NCI-H2107 (cell line): ENCODE results near the gene SLX9.

ENCODE experiments used
- DNase-seq: peaks from one replicate; lab custom pipeline; 2025; lab: John Stamatoyannopoulos, UW

SLX9 gene

DNA sequence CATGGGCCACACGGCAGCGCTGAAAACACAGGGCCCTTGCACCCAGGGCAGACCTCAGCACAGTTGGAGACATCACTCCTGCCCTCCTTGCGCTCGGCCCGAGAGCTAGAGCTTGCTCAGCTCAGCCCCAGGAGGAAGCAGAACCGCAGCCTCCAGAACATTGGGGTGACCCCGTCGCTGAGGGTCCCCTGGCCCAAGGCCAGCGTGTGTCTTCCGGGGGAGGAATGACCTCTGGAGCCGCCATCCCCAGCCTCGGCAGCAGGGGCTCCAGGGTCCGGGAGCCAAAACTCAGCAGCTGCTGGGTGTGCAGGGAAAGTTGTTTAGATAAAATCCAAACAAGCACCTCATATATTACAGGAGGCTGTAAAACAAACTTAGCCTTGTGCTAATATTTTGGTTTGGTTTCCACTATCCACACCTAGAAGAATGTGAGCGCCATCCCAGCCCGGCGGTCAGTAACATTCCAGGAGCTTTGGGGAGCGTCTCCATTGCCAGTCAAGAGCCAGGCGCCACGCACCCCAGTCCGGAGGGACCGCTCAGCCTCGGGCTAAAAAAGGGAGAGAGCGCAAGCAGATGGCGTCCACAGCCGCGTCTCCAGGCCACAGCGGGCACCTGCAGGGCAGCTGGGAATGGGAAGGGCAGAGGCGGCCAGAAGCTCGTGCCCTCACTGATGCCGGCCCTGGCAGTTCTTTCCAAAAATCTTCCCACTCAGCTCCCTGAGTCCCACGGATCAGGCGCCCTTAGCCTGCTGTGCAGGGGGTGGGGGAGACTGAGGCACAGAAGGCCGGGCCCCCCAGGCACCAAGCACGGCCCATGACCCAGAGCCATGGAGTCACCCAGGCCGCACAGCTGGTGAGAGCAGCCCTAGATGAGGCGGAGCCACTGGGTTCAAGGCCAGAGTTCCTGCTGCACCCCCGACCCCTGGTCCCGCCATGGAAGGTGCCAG, 52.0 kb downstream of the SLX9 start:
- DNase-seq = no peak

DNA sequence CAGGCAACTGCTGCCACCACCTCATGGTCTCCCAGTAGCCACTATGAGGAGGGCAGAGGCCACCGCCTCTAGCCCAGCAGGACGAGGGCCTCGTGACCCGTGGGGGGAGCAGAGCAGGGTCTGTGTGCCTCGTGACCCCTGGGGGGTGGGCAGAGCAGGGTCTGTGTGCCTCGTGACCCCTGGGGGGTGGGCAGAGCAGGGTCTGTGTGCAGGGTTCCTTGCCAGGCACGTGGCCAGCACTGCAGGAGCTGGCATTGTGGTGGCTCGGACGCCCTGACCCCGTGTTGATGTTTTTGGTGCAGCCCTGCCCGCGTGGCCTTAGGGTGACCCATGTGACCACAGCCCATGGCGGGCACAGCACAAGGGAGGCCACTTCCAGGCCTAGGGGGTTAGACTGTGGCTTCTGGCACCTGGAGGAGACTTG, 52.8 kb downstream of the SLX9 start:
- DNase-seq = no peak

DNA sequence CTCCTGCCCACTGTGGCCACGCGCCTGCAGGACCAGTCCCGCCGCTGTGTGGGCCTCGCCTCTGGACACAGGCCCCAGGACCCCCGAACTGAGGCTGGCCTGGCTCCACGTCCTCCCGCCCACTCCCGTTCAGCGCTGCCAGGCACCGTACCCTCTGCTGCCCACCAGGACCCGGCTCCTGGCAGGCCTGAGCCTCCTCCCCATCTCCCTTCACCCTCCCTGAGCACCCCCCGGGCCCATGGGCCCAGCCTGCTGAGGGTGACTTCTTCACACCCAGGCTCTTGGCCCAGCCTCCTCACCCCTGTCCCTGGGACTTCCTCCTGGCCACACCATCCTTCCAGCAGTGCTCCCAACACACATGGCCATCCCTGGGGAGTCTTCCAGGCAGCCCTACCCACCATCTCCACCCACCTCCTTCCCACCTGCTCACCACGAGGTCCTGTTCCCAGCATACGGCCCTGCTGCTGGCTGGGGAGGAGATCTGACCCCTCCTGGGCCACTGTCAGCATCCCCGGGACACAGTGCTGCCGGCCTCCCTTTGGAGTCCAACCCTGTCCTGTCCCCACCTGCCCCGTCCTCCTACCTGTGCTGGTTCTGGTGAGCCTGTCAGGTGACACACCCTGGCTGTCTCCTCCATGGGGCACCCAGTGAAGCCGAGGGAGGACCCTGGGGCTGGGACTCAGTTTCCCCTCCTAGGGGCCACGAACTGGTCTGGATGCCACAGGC, 53.7 kb downstream of the SLX9 start:
- no peak for DNase-seq

DNA sequence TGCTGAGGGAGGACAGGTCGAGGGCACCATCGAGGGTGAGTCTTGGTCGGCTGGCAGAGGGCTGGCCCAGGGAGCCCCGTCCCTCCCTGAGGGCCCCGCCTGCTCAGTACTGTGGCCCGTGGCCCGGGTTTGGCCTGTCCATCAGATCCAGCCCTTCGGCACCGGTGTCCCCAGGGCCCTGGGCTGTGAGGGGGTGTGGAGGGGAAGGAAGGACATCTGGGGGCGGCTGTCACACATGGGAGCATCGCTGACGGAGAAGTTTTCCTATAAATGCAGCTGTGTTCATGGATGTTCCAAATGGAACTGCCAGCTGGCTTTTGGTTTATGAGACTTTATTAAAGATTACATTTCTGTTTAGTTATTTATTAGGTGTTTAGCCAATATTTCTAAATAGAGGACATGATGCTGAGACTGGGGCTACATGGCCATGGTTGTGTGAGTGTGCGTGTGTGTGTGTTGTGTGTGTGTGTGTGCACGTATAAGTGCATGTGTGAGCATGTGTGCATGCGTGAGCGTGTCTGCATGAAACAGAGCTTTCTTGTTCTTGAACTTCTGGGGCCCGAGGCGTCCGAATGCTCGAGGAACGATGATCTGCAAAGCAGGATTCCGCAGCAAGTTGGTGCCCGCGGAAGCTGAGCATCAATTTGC, 54.3 kb downstream of the SLX9 start:
- DNase-seq = no peak

DNA sequence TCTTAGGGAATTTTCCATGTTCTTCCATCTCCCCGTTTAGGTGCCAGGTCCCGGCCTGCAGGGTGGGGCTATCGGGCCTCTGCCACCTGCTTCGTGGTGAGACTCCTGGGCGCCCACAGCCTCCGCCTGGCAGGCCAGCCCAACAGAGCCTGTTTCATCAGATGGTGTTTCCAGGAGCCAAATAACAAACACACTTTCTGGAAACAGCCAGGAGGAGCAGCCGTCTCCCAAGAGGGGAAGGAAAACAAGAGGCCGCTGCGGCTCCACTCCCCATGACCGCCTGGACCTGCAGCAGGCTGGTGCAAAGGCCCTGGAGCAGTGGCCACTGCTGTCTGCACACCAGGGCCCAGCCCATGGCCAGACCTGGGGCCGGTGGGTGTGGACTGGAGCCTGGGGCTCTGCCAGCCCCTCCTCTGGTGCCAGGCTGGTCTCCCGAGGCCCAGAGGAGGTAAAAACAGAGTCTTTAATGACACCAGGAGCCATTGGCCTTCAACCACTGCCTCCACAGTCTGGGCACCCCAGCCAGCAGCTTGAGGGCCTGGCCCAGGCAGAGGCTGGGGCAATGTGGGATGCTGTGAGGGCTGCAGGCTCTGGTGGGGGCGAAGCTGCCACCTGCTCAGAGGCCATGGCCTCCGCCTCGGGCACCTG, 55.0 kb downstream of the SLX9 start:
- DNase-seq = no peak

DNA sequence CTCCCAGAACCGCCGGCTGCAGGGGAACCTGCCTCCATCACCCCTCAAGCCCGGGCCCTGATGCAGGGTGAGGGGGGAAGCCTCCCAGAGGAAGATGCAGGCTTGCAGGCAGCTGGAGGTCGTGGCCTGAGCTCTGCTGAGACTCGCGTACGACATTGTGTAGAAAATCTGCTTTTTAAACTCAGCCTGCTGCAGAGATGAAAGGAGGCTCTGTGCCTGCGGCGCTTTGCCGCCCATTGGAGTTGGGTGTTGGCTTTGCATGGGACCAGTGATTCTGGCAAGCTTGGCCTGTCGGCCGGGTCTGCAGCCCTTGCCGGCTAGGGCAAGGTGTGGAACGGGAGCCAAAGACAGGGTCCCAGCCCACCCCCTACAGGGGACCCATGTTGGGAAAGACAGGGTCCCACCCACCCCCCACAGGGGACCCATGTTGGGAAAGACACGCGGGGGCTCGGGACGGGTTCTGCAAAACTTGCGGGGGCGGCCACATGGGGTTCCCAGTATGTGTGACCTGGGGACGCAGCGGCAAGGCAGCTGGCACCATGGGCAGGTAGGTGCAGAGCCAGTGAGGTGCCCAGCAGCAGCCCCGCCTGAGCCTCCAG, 55.6 kb downstream of the SLX9 start:
- DNase-seq = no peak

DNA sequence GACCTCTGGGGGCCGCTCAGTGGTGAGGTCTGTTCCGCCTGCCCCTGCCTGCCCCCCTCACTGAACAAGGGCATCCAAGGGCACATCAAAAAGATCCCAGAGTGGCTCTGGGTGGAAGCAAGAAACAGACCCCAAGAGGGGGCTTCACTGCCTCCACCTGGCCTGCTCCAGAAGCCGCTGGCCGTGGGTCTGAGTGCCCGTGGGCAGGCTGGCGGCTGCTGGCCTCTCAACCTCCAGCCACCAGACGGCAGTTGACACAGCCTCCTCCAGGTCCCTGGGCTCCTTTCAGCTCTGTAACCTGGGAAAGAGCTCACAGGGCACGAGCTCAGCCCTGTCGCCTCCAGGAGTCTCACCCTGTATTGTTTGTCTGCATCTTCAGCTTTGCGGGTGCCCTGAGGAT, 56.3 kb downstream of the SLX9 start:
- no peak for DNase-seq

DNA sequence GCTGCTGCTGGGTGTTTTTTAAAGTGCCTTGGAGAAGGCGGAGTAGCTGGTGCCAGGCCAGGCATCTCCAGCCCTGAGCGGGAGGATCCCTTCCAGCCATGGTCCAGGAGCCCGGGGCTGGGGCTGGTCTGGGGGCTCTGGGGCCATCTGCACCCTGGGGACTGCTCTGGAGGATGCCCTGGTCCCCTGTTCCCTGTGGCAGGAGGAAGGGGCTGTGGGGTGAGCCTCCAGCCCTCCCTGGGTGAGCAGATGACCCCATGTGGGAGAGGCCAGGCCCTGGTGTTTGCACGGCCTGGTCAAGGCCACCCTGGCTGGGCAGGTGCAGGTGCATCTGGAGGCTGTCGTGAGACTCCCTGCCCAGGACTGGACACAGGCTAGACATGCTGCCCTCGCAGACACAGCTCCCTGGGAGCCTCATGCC, 56.7 kb downstream of the SLX9 start:
- no peak for DNase-seq

DNA sequence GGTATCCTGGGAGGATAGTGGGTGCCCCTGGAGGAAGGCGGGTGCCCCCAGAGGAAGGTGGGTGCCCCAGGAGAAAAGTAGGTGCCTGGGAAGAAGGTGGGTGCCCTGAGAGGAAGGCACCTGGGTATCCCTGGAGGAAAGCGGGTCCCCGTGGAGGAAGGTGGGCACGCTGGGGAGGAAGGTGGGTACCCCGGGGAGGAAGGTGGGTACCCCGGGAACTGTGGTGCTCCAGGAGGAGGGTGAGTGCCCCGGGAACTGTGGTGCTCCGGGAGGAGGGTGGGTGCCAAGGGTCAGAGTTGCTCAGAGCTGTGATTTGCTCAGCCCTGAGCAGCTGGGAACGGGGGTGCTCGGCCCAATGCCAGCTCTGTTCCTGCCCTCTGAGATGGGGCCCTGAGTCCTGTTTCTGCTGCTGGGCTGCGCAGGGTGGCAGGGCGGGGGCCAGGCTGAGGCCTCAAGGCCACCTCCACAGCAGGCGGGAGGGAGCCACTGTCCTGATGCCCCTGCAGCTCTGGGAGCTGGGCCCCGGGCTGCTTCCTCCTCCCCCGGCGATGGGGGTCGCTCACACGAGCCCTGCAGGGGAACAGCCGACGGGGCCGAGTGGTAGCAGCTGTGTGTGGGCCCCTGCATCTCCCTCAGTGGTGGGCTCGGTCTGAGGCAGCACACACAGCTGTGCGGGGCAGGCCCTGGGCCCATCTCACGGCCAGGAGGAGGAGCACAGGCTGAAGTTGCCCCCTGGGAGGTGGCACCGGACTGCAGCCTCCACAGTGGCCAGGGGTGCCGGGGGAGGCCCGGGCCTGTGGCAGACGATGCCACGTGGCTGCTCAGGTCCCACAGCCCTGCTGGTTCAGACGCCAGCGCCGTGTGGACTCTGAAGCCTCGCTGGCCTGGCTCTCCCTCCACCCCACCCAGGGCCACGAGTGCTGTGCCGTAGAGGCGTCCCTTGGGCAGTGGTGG, 57.4 kb downstream of the SLX9 start:
- DNase-seq = no peak

DNA sequence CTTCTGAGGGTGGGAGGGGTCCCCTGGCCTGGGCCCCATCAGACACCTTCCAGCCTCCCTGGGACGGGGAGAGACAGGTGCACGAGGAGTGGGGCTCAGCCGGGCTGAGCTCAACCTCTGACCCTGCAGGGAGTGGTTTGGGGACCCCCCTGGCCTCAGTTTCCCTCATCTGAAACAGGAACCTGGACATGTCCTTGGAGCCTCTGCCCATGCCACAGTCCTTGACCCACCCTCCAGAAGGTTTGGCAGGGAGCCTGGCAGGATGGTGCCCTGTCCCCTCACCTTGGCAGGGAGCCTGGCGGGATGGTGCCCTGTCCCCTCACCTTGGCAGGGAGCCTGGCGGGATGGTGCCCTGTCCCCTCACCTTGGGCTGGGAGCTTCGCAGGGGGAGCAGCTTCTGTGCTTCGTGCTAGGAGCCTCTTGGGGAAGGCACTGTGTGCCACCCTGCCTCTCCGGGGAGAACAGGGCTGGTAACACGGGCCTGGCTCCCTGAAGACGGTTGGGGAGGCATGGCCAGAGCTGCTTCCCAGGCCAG, 58.3 kb downstream of the SLX9 start:
- no peak for DNase-seq

DNA sequence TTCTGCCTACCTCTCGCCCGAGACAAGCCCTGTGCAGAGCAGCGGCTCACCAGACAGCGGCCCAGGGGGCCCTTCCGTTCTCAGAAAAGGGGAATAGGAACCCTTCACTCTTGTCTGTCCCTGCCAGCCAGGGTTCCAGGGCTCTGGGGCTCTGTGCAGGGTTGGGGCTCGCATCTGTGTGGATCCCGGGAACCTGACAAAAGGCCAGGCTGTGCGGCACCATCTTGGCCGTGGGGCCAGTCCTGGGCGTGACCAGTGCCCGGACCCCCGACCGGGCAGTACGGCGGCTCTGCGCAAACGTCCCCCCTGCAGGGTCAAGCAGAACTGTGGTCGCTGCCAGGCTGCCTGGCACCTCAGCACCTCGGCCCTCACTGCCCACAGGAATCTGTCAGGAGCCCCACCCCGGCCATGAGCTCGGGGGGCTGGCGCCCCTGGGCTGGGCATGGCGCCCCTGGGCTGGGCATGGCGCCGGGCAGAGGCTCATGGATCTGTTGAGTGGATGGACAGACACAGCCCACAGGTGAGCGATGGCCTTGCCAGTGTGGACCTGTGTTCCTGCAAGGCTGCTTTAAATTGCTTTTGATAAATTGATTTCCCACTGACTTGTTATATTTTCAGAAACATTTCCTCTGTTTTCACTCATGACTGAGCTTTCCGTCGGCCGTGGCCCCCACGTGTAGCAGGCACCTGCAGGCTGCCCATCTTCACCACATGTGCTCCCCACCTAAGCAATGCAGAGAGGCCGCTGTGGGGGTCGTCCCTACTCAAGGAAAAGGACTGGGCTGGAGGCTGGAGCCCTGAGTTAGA, 59.0 kb downstream of the SLX9 start:
- DNase-seq = no peak

DNA sequence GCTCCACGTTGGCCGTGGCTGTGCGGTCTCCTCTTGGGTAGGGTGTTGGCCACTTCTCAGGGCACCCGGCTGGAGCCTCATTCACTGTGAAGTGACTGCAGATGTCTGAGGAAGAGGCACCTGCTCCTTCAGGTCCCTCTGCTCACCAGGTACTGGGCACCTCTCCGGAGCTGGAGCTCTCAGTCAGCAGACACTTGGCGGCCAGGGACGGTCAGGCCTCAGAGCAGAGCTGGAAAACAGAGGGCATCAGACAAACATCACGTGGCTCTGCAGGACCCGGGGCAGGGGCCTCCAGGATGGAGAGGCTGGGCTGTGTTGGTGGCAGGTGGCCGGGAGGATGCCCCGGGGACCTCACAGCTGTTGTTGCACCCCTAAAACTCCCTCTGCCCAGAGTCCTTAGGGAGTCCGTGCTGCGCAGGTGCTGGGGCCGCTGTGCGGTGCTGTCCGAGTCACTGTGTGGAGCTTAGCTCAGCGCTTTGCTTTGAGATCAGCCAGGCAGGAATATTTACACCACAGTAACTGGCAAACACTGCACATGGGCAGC, 59.7 kb downstream of the SLX9 start:
- DNase-seq = no peak

DNA sequence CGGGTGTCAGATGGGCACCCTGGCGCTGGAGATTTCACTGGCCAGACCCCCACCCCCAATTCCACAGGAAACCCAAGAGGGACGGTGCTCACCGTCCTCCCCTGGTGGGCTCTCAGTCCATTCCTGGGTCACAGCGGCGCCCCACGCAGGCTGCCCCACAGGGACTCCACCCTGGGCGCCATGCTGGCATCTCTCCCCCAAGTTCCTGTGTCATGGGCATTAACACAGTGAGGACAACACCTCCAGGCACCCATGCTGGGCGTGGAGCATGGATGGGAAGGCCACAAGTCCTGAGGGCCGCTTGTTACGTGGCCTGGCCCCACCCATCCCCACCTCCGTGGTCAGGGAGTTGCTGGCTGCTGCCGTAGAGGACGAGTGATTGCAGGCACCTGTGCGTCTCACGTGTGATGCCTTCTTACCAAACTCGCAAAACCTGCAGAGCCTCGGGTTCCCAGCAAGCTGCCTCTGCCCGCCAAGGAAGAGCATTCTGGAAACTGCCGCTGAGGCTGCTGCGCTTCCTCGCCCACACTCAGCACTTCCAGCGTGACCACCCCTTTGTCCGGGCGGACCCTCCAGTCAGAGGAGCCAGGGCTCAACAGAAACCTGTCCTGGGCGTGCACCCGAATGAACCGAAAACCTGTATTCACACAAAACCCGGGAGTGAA, 60.3 kb downstream of the SLX9 start:
- DNase-seq = no peak

DNA sequence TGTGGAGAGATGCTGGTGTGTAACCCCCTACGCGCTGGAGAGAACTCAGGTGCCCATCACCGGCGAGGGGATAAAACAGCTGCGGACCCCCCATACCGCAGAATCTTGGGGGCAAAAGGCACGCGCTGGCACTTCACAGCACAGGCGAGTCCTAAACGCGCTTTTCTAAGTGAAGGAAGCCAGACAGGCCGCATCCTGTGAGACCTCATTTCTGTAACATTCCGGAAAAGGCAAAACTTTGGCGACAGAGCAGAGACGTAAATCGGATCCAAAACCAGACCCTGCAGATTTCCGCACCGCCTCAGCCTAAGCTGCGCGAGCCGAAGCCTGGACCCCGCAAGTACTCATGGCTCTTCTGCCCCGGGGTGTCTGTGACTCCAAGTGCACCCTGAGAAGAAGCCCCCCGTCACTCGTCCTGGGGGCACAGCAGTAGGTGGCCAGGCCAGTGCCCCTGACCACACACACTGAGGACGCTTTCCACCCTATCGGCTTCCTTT, 60.9 kb downstream of the SLX9 start:
- no peak for DNase-seq

DNA sequence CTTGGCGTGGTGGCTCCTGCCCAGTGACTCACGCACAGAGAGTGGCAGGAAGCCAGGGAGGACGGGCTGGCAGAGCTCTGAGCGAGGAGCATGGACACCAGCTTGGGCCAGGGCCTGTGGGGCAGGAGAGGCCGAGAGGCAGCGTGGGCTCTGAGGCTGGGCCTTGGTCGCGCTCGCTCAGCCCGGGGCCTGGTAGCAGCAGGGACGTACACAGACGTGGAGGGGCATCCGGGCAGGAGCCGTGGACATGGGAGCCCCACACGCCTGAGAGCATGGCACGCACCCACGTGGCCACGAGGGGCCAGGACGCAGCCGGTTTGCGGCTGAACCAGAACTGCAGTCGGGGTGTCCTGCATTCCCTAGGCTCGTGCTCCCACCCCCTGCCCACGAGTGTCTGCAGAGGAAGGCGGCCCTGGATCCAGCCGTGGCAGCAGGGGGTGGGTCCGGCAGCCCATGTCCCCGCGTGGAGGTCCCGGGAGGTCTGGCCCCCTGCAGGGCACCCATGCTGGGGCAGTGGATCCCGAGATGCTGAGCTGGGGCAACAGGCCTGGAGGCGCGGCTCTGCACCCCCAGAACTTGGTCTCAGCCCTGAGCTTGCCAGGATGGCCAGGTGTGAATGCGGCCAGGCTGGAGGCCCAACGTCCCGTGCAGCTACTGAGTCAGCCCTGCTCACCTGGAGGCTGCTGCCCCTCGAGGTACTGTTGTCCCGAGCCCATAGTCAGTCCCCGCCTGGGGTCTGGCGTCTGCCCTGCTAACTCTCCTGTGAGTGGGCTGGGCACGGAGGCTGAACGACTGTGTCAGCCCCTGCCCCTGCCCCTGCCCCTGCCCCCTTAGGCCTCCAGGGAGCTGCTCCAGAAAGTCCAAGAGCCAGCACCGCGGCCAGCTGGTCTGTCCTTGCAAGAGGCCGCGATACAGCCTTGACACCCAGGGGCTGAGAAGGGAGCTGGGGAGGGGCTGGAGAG, 61.6 kb downstream of the SLX9 start:
- no peak for DNase-seq

DNA sequence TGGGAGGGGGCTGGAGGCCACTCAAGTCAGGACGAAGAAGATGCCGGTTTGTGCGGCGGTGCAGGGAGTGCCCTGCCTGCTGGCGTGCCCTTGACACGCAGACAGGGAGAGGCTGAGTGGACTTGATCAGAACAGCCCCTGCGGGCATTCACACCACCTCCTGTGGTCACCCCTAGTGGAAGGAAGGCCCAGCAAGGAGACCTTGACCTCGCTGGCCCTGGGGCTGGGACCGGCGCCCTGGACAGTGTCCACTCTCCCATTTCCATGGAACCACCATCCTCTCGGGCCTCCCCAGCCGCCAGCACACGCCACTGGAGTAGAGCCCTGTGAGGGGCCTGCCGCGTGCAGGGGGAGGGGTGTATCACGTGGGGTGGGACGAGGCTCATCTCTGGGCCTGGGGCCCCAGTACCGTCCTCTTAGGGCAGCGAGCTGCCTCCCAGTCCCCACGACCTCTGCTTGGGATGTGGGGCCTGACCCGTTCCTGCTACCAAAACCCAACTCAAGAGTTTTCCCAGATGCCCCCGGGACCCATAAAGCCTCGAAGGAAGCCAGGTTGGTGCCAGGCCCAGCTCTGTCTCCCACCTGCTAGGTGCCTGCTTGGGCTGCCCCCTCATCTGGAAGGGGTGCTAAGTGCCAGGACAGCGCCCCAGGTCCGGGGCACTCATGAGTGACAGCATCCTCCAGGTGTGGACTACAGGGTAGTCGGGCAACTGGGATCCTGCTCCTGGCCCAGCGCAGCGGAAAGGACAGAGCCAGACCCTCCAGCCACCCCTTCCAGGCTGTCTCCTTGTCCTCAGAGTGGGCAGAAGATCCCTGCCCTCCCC, 62.8 kb downstream of the SLX9 start:
- no peak for DNase-seq
